GM10248 (cell line): ENCODE measurements around the gene MOV10.

Source experiments
- CTCF ChIA-PET: fragments of 300-600 bp; sonication (Branson Sonifier 250); formaldehyde crosslinking; extraction: SDS; loops from one replicate; lab custom pipeline; 2021; ENCODE audit warnings: antibody characterized with exemption; lab: Yijun Ruan, JAX
- POLR2A ChIA-PET: fragments of 350-650 bp; sonication (Branson Sonifier 250); formaldehyde crosslinking; extraction: SDS; loops from one replicate; lab custom pipeline; 2020; ENCODE audit warnings: antibody characterized with exemption; lab: Yijun Ruan, JAX
- DNase-seq: peaks from one replicate; pipeline ENCODE4 v3.0.0; 2012; ENCODE audit errors: extremely low spot score
- CTCF ChIP-seq: IDR thresholded peaks from 2 replicates; pipeline ENCODE4 v1.5.1; 2012; ENCODE audit warnings: mild to moderate bottlenecking, low read depth; ENCODE audit errors: extremely low read depth, missing control alignments, control extremely low read depth

MOV10 gene

GRCh38 chr1:112643080-112643479, 31.4 kb upstream of the MOV10 start:
- POLR2A ChIA-PET = no interaction called here
- TF ChIP-seq CTCF = no peak
- DNase-seq = no peak
- CTCF ChIA-PET = interaction anchor here (1.1 to 1.4 kb wide), 3 partner anchors 10 to 16 kb away, joined by 3 to 4 read pairs (median 3); no protein-coding TSS in a partner anchor

DNA sequence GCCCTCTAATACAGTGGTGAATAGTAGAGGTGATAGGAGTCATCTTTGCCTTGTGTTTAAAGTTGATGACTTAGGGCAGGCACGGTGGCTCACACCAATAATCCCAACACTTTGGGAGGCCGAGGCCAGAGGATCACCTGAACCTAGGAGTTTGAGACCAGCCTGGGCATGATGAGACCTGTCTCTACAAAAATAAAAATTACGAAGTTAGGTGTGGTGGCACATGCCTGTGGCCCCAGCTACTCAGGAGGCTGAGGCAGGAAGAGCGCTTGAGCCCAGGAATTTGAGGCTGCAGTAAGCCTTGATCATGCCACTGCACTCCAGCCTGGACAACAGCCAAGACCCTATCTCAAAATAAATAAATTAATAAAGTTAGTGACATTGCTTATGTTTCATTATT, 28.2 kb upstream of the MOV10 start:
- POLR2A ChIA-PET = interaction anchor here (1.0 kb wide), 1 partner anchor 28 kb away, joined by 6 read pairs; the partner anchor contains the start of gene MOV10
- no peak for TF ChIP-seq CTCF
- no peak for DNase-seq
- CTCF ChIA-PET = interaction anchor here (0.9 to 1.6 kb wide), 2 partner anchors 27 to 32 kb away, joined by 3 to 6 read pairs; no protein-coding TSS in a partner anchor

DNA sequence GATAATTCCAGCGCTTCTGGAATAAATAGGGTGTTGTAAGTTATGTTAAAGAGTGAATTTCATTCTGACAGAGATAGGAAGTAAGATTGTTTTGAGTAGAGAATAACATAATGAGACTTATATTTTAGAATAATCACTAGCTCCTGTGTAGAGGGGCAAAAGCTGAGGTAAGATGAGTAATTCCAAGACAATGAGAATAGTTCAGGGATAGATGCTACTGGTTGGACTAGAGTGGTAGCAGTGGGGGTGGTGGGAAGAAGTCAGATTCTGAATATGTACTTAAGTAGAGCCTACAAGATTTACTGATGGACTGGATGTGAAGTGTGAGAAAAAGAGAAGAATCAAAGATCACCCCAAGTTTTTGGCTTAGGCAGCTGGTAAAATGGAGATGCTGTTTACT, 23.3 kb upstream of the MOV10 start:
- ChIA-PET POLR2A (interaction anchor here (0.6 kb wide), 1 partner anchor 36 kb away, joined by 3 read pairs; no protein-coding TSS in a partner anchor), CTCF (interaction anchor here (1.2 to 6.0 kb wide), 8 partner anchors 10 to 260 kb away, joined by 3 to 34 read pairs (median 6); no protein-coding TSS in a partner anchor)
- no peak for TF ChIP-seq CTCF
- no peak for DNase-seq

DNA sequence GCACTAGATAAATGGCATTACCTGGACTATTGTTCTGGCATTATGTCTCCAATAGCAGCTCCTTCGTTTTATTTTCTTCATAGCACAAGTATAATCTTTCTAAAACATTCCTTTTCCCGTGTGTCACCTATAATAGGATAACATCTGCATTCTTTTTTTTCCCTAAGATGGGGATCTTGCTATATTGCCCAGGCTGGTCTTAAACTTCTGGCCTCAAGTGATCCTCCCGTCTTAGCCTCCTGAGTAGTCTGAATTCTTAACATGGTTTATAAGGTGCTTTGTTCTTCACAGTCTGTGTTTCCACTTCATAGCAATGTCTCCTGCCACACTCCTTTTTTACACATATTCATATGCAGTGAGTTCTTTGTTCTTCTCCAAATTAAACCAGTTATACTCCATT, 8.6 kb upstream of the MOV10 start:
- CTCF ChIA-PET = interaction anchor here (1.0 to 1.9 kb wide), 2 partner anchors 15 to 18 kb away, joined by 4 to 6 read pairs; no protein-coding TSS in a partner anchor
- no peak for DNase-seq
- POLR2A ChIA-PET = no interaction called here
- no peak for TF ChIP-seq CTCF

DNA sequence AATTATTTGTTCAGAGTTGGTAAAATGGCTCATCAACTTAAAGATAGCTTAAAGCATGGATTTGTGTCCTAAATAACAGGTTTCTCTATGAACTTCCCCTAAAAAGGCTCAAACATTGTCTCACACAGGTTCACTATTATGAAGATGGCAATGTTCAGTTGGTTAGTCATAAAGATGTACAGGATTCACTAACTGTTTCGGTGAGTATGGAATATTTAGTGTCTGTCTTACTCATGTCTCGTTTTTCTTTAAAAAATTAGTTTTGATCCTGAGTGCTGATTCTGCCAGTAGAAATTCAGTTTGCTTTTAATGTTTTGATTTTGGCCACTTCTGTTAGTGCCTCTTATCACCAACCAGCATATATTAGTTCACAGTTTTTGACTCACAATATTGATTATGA, 7.5 kb upstream of the MOV10 start:
- POLR2A ChIA-PET = no interaction called here
- DNase-seq = no peak
- CTCF ChIA-PET = interaction anchor here (1.0 kb wide), 1 partner anchor 14 kb away, joined by 5 read pairs; no protein-coding TSS in a partner anchor
- TF ChIP-seq CTCF = no peak

DNA sequence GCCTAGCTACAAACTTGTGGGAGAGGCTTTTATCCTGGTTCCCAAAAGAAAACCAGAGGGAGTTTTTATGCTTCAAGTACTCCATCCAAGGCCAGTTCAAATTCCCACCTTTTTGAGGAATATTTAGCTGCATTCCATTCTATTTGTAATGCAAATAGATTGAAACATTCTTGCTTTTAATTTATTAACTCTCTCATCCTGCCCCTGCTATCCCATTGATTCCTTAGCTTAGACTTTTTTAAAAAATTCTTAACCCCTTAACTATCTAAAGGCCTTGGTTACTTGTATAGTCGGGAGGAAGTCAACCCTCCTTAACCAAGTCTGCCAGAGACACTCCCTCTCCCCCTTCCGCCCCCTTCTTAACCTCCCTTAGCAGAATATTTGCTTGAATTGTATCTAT, 2.5 kb upstream of the MOV10 start:
- DNase-seq = no peak
- ChIA-PET POLR2A (no interaction called here), CTCF (interaction anchor here (1.2 to 4.5 kb wide), 9 partner anchors 14 to 281 kb away, joined by 3 to 24 read pairs (median 4); partner anchors contain the start of gene PPM1J)
- no peak for TF ChIP-seq CTCF
